Hematopoietic multipotent progenitor cell treated with erythropoietin and hydrocortisone succinate and interleukin-3 and kit ligand, for 6 days (in vitro differentiated cells): ENCODE measurements around the gene SP110.
"Not testable (repeated sequence)": the region's sequence is repeated elsewhere in the genome, so short reads cannot be mapped to it uniquely, and the experiment has no call there.

ENCODE experiments used
- DNase-seq: peaks from one replicate; pipeline ENCODE4 v3.0.0-alpha.2; 2015

SP110 gene

DNA sequence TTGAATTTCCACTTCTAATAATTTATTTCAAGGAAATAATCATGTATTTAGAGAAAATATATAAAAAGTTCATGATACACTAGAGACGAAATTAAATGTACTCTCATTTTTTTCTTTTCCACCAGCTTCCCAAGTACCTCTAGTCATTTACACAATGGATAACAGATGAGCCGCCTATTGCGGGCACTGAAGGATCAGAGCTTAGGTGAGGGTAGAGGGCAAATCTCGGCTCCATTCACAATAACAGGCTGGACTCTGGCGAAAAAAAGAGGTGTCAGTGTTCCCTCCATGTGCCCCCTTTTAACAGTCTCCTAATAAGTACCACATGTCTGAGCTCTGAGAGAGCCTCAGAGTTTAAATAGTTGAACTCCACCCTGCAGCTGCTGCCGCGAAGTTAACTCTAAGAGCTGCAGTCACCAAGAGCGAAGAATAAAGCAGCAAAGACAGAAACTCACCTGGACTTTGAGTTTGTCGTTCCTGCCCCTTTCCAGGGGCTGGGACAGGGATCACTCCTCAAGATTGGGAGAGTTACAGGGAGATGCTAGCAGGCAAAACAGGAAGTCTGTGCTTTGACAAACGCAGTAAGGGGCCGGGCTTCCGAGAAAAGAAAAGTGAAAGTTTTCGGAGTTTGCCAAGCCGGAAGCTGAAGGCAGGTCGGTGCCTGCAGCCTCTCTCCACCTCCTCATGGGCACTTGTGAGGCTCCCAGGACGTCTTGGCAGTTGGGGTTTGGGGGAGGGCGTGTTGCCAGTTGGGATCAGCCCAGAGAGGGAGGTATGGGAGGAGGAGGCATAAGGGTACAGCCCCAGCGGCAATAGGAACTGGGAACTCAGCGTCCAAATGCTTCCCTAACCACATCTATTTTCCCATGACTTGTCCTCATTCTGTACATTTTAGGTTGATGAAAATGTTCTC is at the start of gene SP110:
Gene SP110, minus strand, starts transcription at position 566 of the 913 bp plus-strand sequence. CDS start 3,057 bp downstream, outside the sequence.
- DNase-seq = peak; percentile 96

DNA sequence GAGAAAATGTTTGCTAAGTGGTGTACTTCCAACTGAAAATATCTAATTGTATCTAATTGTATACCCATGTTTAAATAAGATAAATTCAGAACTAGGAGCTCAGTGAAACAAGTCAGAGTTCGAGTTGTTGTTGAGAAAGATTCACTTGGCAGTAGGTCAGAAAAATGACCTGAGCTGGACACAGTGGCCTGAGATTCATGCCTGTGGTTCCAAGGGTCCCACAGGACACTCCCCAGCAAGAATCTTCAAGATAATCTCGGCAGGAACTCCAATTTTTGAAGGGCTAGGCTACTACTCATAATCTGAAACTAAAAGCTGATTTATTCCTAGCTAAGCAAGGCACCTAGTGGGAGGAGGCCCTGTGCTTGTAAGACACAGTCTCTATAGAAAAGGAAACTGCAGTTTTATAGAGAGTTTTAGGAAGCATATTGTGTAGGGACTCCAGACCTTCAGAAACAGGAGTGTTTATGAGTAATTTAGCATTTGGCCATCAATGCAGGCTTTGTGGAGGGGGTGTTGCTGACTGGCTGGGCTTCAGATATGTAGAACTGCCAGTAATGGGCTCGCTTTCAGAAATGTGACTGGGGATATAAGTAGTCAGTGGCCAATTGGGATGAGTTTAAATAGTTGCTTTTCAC is 48.9 kb upstream of the SP110 start:
- no peak for DNase-seq

DNA sequence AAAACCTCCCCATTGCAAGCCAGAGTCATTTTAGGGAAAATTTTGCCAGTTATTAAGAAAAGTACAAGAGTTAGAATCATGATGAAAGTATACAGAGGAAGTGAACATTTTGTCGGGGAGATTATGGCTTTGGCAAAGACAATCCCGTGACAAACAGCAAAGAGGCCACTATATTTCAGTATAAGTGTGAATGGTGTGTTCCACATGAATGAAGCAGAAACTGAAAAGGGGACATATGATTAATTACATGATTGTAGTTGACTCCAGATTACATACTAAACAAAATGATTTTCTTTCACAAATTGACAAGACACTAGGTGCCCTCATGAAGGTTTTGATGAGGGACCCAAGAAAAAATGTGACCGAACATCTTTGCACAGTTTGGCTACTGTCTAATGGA is 47.8 kb upstream of the SP110 start:
- no peak for DNase-seq

DNA sequence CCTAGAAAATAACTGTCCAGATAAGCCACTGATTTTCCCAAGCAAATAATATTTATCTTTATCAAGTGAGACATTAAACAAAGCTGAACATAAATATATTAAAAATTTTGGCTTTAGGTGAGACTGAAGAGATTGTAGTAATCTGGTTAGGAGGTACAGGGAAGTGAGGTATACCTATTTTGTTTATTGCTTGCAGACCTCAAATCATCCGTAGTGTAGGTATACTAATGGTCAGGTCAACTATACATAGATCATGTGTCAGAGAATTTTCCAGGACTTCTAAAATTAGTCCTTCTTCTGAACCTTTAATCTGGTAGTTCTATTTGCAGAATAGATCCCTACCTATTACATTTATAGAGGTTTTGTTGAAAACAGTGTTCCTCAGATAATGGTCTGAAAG is 47.3 kb upstream of the SP110 start:
- DNase-seq = no peak

DNA sequence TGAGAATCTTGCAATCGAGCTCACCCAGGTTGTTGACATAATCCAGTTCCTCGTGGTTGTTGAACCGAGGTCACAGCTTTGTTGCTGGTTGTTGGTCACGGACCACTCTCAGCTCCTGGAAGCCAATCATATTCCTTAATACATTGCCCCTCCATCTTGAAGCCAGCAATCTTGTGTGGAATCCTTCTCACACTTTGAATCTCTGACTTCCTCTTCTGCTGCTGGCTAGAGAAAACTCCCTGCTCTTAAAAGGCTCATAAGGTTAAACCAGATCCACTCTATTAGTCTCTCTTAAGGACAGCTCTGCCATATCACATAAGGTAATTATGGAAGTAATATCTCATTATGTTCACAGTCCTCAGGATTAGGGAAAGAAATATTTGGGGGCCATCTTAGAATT is 46.9 kb upstream of the SP110 start:
- DNase-seq = no peak

DNA sequence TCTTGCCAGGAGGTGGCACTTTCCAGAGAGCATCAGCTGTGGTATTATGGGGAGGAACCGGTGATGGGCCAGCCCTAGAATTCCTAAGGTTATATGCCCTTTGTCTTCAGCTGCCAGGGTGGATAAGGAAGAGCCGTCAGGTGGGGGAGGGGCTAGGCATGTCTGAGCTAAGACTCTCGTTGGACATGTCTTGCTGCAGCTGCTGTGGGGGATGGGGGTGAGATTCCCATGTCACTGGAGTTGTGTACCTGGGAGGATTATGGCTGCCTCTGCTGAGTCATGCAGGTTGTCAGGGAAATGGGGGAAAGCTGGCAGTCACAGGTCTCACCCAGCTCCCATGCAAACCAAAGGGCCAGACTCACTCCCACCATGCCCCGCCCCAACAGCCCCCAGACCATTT is 45.2 kb upstream of the SP110 start:
- not testable (repeated sequence) for DNase-seq

DNA sequence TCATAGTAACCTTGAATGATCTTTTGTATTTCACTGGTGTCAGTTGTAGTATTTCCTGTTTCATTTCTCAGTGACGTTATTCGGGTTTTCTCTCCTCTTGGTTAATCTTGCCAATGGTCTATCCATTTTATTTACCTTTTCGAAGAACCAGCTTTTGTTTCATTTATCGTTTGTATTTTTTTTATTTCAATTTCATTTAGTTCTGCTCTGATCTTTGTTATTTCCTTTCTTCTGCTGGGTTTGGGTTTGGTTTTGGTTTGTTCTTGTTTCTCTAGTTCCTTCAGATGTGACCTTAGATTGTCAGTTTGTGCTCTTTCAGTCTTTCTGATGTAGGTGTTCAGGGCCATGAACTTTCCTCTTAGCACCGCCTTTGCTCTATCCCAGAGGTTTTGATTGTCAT is 42.5 kb upstream of the SP110 start:
- no peak for DNase-seq

DNA sequence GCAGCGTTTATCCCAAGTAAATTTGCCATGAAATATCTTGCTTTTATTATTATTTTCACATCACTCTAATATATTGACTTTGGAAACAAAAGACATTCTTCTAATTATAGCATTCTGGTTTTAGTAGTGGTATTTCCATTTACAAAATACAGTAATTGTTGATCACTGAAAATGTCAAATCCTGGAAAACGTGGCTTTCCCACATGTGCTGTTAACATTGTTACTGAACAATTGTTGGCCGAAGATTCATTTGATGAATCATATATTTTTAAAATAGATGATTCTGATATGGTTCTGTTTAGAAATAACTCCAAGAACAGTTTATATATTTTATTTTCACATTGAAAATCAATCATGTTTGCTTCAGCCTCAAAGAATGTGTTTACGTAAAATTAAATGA is 38.7 kb upstream of the SP110 start:
- DNase-seq = no peak

DNA sequence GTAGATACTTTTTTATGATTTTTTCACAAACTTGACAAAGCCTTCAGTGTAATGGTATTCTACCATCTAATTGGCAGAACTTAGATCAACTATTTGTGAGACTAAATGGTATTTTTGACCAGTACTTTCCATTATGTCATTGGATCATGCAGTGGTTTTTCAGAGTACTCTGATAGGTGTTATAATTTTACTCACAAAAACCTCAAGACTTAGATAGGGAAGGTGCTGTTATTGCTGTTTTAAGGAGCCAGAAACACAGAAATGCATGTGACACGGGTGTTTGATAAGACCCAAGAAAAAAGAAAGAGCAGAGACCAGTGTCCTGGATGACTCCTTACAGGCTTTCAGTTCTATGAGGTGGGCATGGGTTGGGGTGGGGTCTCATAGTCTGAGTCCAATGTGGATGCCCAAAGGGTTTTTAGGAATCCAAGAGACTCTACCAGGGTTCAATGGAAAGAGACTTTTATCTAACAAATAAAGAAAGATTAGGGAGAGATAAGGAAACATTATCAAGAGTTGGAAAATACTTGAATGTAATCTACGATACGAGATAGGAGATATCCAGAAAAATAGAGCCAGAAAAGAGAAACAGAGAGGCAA is 37.0 kb upstream of the SP110 start:
- no peak for DNase-seq

DNA sequence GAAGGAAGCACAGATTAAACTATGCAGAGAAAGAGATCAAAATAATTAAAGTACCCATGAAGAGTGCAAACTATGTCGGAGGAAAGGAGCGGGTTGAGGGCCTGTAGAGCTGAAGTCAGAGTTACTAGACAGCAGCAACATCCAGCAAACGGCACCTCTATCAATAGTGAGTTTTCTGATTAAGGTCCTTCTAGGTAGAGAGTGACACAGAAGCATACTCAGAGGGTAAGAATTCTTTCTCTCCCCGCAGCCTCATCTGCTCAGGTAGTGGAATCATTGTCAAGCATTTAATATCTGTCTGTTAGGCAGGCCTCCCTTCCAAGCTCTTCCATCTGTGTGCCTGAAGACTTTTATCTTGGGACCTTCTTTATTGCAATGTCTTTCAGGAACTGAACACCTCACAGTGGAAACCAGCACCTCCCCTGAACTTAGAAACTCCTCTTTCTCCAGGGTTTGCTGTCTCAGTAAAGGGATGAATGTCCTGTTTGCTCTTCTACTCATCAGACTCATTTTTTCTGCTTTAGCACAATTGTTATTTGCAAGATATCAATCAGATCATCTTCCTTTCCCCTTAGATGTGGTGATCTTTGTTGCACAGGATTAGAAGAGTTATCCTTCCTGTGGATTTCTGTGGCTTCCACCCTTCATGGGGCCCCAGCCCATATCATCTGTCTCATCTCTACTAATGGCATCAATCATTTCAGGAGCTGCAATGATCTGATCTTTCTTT is 34.5 kb upstream of the SP110 start:
- DNase-seq = no peak

DNA sequence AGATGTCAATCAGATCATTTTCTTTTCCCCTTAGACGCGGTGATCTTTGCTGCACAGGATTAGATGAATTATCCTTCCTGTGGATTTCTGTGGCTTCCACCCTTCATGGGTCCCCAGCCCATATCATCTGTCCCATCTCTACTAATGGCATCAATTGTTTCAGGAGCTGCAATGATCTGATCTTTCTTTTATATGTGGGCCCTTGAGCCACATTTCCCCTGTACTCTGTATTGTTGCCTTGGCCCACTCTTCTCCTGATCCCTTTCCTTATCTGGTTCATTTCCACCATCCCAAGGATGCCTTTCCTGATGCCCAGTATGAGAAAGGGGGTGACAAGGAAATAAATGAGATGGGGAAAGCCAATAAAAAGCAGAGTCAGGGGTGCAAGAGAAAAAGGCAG is 30.4 kb upstream of the SP110 start:
- DNase-seq = no peak

DNA sequence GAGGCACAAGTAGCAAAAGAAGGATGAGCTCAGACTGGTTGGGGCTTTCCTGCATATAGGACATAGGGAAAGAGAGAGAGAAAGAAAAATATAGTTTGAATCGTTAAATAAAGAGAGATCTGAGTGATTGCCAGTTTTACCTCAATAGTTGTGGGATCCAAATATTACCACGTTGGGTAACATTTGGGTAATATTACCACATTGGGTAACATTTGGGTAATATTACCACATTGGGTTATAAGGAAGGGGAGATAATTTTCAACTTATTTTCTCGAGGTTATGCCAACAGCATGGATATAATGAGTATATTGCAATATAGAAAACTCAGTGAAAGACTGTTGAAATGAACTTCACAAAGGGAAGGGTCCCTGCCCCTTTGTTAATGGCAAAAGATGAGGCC is 26.4 kb upstream of the SP110 start:
- peak; percentile 20 for DNase-seq

DNA sequence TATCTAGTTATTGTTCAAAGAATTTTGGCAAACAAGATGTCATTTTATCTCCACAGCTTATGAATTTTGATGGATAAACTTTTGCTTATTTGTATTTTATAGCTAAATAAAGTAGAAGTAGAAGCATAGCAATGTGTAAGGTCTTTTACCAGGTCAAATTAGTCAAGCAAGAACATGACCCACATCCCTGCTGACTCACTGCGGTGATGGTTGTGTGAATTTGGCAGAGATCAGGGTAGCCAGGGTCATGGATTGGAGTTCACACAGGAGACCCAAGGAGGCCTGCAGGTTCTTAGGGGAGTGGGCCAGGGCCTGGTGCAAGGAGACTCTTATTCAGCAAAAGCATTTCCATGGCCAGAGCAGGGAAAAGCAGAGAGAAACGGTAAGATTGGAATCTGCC is 24.4 kb upstream of the SP110 start:
- no peak for DNase-seq

DNA sequence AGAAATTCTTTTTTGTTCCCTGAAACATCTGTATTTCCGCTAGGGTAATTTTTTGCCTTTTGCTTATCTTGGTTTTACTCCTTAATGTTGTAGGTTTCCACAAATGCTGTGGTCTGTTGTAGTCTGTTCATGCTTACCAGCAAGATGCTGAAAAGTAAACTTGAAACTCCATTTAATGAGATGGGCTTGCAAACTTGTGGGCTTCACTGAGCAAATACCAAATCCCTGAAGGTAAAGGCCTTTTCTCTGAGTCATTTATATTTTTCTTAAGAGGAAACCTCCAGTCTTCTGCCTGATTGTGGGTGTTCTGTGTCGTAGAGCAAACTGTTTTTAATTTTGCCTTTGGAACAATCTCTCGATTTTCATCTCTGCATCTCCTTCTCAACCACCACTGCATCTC is 15.1 kb upstream of the SP110 start:
- no peak for DNase-seq

DNA sequence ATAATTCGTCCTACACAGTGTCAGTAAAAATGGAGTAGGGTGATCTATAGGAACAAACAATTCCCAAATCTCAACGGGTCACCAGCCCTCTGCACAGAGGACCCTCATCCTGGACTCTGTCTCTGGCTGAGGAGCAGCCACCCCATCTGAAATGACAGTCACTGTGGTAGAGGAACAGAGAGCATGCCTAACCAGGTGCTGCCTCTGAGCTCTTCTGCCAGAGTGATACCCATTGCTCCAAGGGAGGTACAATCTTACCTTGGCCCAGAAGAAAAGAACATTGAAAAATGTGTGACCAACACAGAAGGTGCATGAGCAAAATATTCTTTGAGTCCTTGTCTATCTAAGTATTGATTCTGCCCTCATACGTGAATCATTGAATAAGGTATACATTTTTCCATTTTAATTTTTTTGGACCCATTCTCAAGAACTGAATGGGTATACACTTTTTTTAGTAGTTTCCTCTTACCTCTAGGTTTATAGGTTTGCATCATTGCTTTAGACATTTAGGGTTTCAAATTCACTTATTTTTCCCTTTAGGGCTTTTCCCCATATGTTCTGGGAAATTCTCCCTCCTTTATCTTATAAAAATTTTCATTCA is 14.4 kb upstream of the SP110 start:
- DNase-seq = no peak

DNA sequence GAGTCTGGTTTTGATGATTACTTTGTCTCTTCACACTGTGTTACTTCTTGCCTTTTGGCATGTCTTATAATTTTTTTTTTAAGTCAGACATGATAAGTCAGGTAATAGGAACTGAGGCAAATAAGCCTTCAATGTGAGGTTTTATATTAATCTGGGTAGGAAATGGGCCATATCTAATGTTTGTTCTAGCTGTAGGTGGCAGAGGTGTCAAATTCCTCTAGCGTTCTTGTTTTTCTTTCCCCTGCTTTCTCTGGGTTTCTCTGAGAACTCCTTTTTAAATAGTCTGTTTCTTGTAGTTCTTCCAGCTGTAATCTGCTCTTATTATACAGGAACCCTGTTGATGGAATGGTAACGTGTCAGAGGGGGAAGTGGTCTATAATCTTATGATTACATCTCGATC is 11.5 kb upstream of the SP110 start:
- no peak for DNase-seq

DNA sequence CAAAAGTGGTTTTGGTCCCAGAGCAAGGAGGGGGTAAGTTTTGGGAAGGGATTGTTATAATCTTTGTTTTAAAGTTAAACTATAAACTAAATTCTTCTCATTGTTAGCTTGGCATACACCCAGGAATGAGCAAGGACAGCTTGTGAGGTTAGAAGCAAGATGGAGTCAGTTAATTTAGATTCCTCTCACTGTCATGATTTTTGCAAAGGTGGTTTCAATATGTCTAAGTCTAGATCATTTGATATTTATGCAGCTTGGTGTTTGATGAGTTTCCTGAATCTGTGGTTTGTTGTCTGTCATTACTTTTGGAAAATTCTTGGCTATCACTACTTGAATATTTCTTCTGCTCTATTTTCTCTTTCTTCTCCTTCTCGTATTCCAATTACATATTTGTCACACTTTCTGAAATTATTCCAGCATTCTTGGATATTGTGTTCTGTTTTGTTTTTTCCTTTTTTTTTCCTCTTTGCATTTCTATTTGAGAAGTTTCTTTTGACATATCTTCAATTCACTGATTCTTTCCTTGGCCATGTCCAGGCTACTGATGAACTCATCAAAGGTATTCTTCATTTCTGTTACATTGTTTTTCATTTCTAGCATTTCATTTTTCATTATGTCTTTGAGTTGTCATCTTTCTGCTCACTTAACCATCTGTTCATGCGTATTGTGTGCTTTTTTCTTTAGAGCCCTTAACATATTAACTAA is 10.9 kb upstream of the SP110 start:
- DNase-seq = no peak

DNA sequence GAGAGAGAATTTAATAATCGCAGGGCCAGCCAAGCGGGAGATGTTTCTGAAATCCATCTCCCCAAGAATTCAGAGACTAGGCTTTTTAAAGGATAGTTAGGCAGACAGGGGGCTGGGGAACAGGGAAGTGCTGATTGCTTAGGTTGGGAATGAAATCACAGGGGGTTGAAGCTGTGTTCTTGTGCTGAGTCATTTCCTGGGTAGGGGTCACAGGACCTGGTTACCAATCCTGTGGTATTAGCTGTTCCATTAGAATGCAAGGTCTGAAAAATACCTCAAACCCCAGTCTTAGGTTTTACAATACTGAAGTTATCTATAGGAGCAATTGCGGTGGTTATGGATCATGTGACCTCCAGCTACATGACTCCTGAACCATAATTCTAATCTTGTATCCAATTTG is 10.3 kb upstream of the SP110 start:
- no peak for DNase-seq

DNA sequence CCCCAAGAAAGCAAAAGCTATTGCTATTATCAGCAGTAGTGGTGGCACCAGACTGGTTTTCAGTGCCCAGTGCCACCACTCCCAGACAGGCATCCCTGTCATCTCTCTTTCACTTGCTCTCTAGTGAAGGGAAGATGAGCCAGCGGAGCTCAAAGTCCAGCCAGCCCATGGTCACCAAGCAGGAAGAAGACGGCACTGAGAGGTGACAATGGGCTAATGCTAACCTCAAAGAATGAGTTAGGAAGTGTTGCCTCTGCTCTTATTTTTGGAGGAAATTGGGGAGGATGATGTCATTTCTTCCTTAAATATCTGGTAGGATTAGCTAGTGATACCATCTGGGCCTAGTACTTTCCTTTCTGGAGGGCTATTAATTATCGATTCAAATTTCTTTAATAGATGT is 7.4 kb upstream of the SP110 start:
- no peak for DNase-seq

DNA sequence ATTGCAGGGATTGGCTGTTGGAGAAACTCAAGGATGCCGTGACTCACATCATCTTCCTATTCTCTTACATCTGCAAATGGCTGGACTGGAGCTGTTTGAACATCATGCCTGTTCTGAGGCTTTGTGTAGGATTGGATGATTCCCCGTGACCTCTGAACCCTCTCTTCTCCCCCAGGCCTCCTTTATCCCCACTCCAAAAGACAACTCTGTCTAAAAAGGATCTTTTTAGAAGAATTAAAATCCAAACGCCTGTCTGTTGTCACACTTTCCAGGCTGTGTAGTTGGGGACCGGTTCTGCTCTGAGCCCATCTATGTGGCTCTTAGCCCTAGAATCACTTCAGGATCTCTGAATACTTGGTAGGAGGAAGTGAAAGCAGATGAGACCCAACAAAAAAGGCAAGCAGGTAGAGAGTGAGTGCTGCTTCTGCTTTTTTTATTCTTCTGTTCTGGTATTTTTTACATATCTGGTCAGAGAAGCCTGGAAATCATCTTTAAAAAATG is 6.3 kb upstream of the SP110 start:
- no peak for DNase-seq

DNA sequence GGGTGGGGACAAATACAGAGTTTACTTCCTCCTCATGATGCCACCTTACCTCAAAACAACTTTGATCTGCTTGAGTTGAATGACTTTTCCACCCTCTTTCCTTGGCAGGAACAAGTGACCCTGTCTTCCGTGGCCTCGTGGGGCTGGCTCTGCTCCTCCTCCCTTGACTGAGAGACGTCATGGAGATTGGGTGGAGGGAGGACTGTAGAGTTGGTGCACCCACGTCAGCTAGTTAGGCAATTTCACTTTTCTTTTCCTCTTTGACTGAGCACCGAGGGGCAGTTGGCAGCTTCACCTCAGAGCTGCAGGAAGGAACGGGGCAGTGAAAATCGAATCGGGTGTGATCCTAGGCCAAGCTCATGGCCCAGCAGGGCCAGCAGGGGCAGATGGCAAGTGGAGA is 5.7 kb upstream of the SP110 start, which contains the start of gene SP140:
Gene SP140, plus strand, starts transcription at position 251 of the 400 bp plus-strand sequence. Its CDS starts 109 bp downstream, at position 360.
- no peak for DNase-seq

DNA sequence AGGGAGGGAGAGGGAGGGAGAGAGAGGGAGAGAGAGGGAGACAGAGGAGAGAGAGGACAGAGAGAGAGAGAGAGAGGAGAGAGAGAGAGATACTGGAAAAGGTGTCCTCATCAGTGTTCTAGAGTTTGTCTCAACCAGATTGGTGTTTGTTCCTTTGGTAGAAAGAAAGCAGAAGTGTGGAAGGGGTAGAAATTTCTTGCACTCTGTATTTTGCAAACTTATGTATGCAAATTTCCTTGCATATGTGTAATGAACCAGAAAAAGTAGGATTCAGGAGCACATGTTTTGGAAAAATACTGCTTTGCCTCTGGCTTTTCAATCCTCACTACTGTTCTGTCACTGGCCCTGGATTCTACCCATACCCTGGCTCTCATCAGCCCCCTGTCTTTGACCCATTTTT is 4.7 kb upstream of the SP110 start:
- no peak for DNase-seq
